ENCODE results near the gene SNX33.

DNA sequence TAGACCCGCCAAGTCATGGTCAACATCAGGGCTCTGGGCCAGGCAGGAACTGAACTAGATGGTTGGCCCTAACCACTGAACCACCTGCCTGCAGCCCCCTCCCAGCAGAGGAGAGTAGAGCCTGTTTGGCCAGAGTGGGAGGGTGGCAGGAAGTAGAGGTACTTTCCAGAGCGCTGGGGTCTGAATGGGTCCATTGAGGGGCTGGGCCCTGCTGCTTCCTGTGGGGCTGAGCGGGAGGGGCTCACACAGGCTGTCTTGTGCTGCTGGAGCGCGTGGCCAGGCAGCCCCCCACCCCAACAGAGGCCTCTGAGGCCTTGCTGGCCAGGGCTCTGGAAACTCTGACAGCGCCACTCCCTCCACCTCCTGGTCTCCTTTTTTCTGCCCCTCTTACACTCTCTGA, 47.5 kb downstream of the SNX33 start:
- TF ChIP-seq, protein P1, sequence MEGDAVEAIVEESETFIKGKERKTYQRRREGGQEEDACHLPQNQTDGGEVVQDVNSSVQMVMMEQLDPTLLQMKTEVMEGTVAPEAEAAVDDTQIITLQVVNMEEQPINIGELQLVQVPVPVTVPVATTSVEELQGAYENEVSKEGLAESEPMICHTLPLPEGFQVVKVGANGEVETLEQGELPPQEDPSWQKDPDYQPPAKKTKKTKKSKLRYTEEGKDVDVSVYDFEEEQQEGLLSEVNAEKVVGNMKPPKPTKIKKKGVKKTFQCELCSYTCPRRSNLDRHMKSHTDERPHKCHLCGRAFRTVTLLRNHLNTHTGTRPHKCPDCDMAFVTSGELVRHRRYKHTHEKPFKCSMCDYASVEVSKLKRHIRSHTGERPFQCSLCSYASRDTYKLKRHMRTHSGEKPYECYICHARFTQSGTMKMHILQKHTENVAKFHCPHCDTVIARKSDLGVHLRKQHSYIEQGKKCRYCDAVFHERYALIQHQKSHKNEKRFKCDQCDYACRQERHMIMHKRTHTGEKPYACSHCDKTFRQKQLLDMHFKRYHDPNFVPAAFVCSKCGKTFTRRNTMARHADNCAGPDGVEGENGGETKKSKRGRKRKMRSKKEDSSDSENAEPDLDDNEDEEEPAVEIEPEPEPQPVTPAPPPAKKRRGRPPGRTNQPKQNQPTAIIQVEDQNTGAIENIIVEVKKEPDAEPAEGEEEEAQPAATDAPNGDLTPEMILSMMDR (IDR thresholded peaks at IDR 0.05), result no peak
- TF ChIP-seq POLR2A (IDR thresholded peaks at IDR 0.05), result no peak
